Gastroesophageal sphincter (tissue), 4 donors: ENCODE measurements around the gene RGS21. TPM values are rescaled to one million over a fixed set of nuclear protein-coding genes. Genes with fewer than 3 reads are reported as not detected.

Source experiments
- ATAC-seq: fragments of 150-250 bp; one replicate; pipeline ENCODE4 v1.9.1; 2016; ENCODE audit warnings: mild to moderate bottlenecking, moderate library complexity
- H3K27ac ChIP-seq, 4 donors: fragments of 200-600 bp; sonication (generic) in 3 of 4; 1 replicate in 3 of 4; 2 replicates in 1 of 4; pipeline ENCODE4 v1.5.1; 2016 to 2019
- H3K27me3 ChIP-seq: fragments of 200-600 bp; sonication (generic); one replicate; pipeline ENCODE4 v1.5.1; 2019
- H3K36me3 ChIP-seq, 2 donors: fragments of 200-600 bp; sonication (generic); one replicate each; pipeline ENCODE4 v1.5.1; 2019; ENCODE audit warnings: control low read depth in 1 of 2
- H3K4me1 ChIP-seq, 3 donors: fragments of 200-600 bp; sonication (generic); 1 replicate in 2 of 3; 2 replicates in 1 of 3; pipeline ENCODE4 v1.5.1; 2016 to 2019; ENCODE audit warnings: control low read depth in 2 of 3
- H3K4me3 ChIP-seq, 2 donors: fragments of 200-600 bp; sonication (generic); one replicate each; pipeline ENCODE4 v1.5.1; 2019; ENCODE audit warnings: mild to moderate bottlenecking in 1 of 2, moderate library complexity in 1 of 2
- H3K9me3 ChIP-seq, 3 donors: fragments of 200-600 bp; sonication (generic); one replicate each; pipeline ENCODE4 v1.5.1; 2017 to 2019; ENCODE audit warnings: control low read depth in 2 of 3
- EP300 ChIP-seq: sonication (generic); formaldehyde crosslinking; IDR thresholded peaks from one replicate; pipeline ENCODE4 v1.6.1; 2017; ENCODE audit warnings: antibody characterized with exemption, mild to moderate bottlenecking
- POLR2A ChIP-seq, 2 donors: fragments of 450-650 bp; IDR thresholded peaks; one replicate each; pipeline ENCODE4 v1.6.1; 2017; ENCODE audit warnings: antibody characterized with exemption in 2 of 2, mild to moderate bottlenecking in 2 of 2, moderate library complexity in 1 of 2
- POLR2AphosphoS5 ChIP-seq: sonication (generic); formaldehyde crosslinking; IDR thresholded peaks from one replicate; pipeline ENCODE4 v1.6.1; 2017; ENCODE audit warnings: antibody characterized with exemption
- WGBS, 2 donors: methylation state at CpG; one replicate each; pipeline ENCODE4 v1.1.5; 2018; ENCODE audit warnings: low coverage in 1 of 2; 5-methylcytosine and 5-hydroxymethylcytosine counted together
- total RNA-seq, 4 donors: library from RNA; depleted of rRNA; stranded (reverse); fragments of >200 nt; gene quantifications; one replicate each; pipeline ENCODE4 v1.1.0, GENCODE V29; 2016
- TF ChIP-seq, protein P1 (sequence below), 4 experiments: fragments of 200-600 bp in 2 of 4; fragments of 450-650 bp in 2 of 4; sonication (generic) in 1 of 4; IDR thresholded peaks; one replicate each; pipeline ENCODE4 v1.5.1; 2017 to 2019; ENCODE audit warnings: antibody characterized with exemption in 4 of 4, mild to moderate bottlenecking in 2 of 4, moderate library complexity in 2 of 4

RGS21 gene
- total RNA-seq, 4 donors from 2014 or later = not detected

DNA sequence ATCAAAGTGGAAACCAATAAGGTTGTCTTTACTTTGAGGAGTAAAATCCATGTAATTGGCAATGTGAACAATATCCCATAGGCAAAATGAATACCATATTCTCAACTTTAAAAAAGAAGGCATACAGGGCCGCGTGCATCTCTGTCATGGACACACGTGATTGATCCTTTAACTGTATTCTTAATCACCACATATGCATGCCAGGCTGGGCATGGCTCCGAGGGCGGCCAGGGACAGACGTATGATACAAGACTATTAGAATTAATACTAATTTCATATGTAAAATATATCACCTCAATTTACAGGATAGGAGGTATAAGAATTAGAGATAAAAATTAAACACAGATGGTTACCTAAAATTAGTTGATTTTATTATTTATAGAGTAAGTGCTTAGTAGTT lies 11.2 kb downstream of the RGS21 start:
- Histone ChIP-seq H3K4me3 (no peak overlapping the region), H3K36me3 (no peaks in the 10 kb centered on the region), H3K27me3 (no peaks in the 10 kb centered on the region), H3K27ac (no peak overlapping the region), H3K9me3 (no peaks in the 10 kb centered on the region), H3K4me1 (no peaks in the 10 kb centered on the region)
- ATAC-seq = no peak
- 87 to 96% methylated on average over 6 of the region's 6 CpGs for WGBS, 2 donors
- TF ChIP-seq, protein P1, sequence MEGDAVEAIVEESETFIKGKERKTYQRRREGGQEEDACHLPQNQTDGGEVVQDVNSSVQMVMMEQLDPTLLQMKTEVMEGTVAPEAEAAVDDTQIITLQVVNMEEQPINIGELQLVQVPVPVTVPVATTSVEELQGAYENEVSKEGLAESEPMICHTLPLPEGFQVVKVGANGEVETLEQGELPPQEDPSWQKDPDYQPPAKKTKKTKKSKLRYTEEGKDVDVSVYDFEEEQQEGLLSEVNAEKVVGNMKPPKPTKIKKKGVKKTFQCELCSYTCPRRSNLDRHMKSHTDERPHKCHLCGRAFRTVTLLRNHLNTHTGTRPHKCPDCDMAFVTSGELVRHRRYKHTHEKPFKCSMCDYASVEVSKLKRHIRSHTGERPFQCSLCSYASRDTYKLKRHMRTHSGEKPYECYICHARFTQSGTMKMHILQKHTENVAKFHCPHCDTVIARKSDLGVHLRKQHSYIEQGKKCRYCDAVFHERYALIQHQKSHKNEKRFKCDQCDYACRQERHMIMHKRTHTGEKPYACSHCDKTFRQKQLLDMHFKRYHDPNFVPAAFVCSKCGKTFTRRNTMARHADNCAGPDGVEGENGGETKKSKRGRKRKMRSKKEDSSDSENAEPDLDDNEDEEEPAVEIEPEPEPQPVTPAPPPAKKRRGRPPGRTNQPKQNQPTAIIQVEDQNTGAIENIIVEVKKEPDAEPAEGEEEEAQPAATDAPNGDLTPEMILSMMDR (IDR thresholded peaks at IDR 0.05) = no peak
- TF ChIP-seq EP300 (no peak), POLR2AphosphoS5 (no peak), POLR2A (IDR thresholded peaks at IDR 0.05) (no peak)

DNA sequence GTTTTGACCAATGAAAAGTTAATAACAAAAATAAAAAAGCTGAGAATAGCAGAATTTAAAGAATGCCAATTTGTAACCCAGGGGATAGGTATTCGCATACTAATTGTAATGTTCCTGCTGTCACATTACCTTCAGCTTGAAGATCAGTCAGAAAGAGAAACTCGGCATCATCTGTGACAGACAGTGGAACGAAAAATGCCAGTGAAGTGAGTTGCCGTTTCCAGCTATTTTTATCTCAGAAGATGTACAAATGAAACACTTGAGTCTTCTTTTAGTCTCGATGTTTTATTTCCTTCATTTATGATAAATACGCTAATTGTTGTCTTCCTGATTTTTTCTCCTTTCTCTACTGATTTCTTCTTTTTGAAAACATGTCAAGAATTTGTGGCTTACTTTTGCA lies 26.1 kb downstream of the RGS21 start:
- no peaks in the 10 kb centered on the region for H3K36me3 ChIP-seq
- H3K4me3 ChIP-seq = no peak overlapping the region
- WGBS, 2 donors = 70 to 87% methylated on average over 6 of the region's 6 CpGs
- no peaks in the 10 kb centered on the region for H3K27me3 ChIP-seq
- ATAC-seq = no peak
- no peak overlapping the region for H3K27ac ChIP-seq
- no peaks in the 10 kb centered on the region for H3K9me3 ChIP-seq
- H3K4me1 ChIP-seq = no peaks in the 10 kb centered on the region
- TF ChIP-seq POLR2AphosphoS5 = no peak
- TF ChIP-seq, protein P1 (IDR thresholded peaks at IDR 0.05) = no peak
- no peak for TF ChIP-seq EP300
- no peak for TF ChIP-seq POLR2A (IDR thresholded peaks at IDR 0.05)

DNA sequence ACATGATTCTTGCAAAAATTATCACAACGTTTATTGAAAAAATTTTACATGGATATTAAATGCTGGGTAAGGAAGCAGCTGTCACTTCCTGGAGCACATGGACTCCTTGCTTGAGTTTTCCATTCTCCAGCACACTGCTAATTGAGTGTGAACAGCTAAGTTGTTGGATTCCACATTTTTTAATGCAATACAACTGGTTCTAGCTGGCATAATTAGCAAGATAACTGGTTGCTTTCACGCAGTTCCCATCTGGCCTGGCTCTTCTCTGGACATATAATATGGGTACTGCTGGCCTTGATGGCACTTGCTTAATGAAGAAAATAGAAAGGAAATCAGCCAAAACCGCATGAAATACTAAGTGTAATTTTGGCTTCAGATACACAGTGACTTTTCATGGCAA lies 26.6 kb downstream of the RGS21 start:
- no peak for ATAC-seq
- Histone ChIP-seq H3K36me3 (no peaks in the 10 kb centered on the region), H3K9me3 (no peaks in the 10 kb centered on the region), H3K27me3 (no peaks in the 10 kb centered on the region), H3K4me3 (no peak overlapping the region), H3K4me1 (no peaks in the 10 kb centered on the region), H3K27ac (no peak overlapping the region)
- WGBS, 2 donors = 42 to 52% methylated on average over 3 of the region's 3 CpGs
- TF ChIP-seq EP300 = no peak
- TF ChIP-seq POLR2A (IDR thresholded peaks at IDR 0.05) = no peak
- TF ChIP-seq, protein P1 (IDR thresholded peaks at IDR 0.05) = no peak
- no peak for TF ChIP-seq POLR2AphosphoS5

DNA sequence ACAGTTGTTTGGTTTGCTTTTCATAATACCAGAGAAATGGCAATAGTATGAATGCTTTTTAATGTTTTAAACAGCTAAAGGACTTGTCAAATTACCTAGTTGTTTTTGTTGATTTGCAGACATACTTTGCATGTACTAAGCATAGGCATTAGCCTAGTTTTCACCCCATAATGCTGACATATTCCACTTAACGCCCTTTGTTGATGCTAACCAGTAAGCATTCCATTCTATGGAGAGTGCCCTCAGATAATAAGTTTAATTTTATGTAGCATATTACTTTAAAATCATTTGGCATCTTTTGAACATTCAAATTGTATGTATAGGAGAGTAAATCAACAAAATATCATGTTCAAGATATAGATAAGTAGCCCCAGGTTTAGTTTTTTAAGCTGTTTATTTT lies 32.5 kb downstream of the RGS21 start:
- Histone ChIP-seq H3K27ac (no peak overlapping the region), H3K36me3 (no peaks in the 10 kb centered on the region), H3K9me3 (no peaks in the 10 kb centered on the region), H3K27me3 (no peaks in the 10 kb centered on the region), H3K4me3 (no peak overlapping the region), H3K4me1 (no peaks in the 10 kb centered on the region)
- ATAC-seq = no peak
- TF ChIP-seq EP300 (no peak), POLR2AphosphoS5 (no peak), POLR2A (IDR thresholded peaks at IDR 0.05) (no peak)
- 44 to 92% methylated on average over 1 of the region's 1 CpG for WGBS, 2 donors

DNA sequence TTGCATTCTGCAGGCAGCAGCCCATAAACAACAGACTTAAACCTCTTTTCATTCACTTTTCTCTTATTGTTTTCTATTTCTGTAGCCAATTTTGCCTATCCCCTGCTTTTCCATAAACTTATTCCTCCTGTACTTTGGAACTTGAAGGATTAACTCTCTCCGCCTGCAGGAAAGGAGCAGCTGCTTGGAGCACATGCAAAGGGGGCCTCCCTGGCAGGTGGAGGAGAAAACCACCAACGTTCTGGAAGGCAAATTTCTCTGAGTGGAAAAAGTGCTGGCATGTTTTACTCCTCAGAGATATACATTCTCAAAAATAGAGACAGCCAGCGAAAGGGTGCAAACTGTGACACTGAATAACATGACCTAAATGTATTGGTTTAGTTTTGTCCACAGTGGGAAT lies 33.6 kb downstream of the RGS21 start:
- Histone ChIP-seq H3K4me3 (no peak overlapping the region), H3K27ac (no peak overlapping the region), H3K27me3 (no peaks in the 10 kb centered on the region), H3K4me1 (no peaks in the 10 kb centered on the region), H3K36me3 (no peaks in the 10 kb centered on the region), H3K9me3 (no peaks in the 10 kb centered on the region)
- ATAC-seq = no peak
- 44% methylated on average over 2 of the region's 3 CpGs; no CpG with 5 or more reads in 1 of the 2 donors for WGBS, 2 donors
- TF ChIP-seq POLR2AphosphoS5 = no peak
- no peak for TF ChIP-seq POLR2A (IDR thresholded peaks at IDR 0.05)
- TF ChIP-seq, protein P1 (IDR thresholded peaks at IDR 0.05) = no peak
- TF ChIP-seq EP300 = no peak
